Activated T-helper 1 cell treated with anti-CD3 and anti-CD28 coated beads, Interleukin-12 subunit alpha, Interleukin-12 subunit beta, Interleukin-2, Interleukin-4 antibody, amounts not matched to agents 30 ng/mL and 10 ng/mL and 1 ng/mL, durations not matched to agents 14 hours and 24 hours and 36 hours (primary cell): Measurements from ENCODE around the gene SMC1A. TPM values are rescaled to one million over a fixed set of nuclear protein-coding genes. Genes with fewer than 3 reads are reported as not detected.
A peak's percentile ranks its signal among the peaks of the same experiment; 100 is the strongest.
"Not testable (repeated sequence)": the region's sequence is repeated elsewhere in the genome, so short reads cannot be mapped to it uniquely, and the experiment has no call there.

Experiments
- DNase-seq: peaks from one replicate; pipeline ENCODE4 v3.0.0; 2021; ENCODE audit warnings: low spot score
- H3K27ac Mint-ChIP-seq: one replicate; pipeline ENCODE4 v1.8.0; 2021; ENCODE audit warnings: mild to moderate bottlenecking, mixed read lengths
- H3K27me3 Mint-ChIP-seq: one replicate; pipeline ENCODE4 v1.8.0; 2022; ENCODE audit warnings: mild to moderate bottlenecking, moderate library complexity, mixed read lengths; ENCODE audit not compliant: insufficient read depth
- H3K36me3 Mint-ChIP-seq: one replicate; pipeline ENCODE4 v1.8.0; 2021; ENCODE audit warnings: low read depth, mixed read lengths
- H3K4me1 Mint-ChIP-seq: one replicate; pipeline ENCODE4 v1.8.0; 2021; ENCODE audit warnings: low read depth, mixed read lengths
- H3K4me3 Mint-ChIP-seq: one replicate; pipeline ENCODE4 v1.8.0; 2021; ENCODE audit warnings: mild to moderate bottlenecking, moderate library complexity, mixed read lengths
- H3K9me3 Mint-ChIP-seq: one replicate; pipeline ENCODE4 v1.8.0; 2021; ENCODE audit warnings: mixed read lengths
- intact Hi-C: fragments of 100-400 bp; cut with micrococcal nuclease; formaldehyde crosslinking; loops from one replicate; pipeline ENCODE4 v1.15.1; 2024
- total RNA-seq: library from RNA; stranded (reverse); gene quantifications from 2 replicates; pipeline ENCODE4 v1.2.3, GENCODE V29; 2022

Gene SMC1A
- 122 and 138 TPM in 2 replicates for total RNA-seq

- H3K27ac Mint-ChIP-seq: peak within 1 kb of the TSS; percentile 95
- DNase-seq: peak; percentile 93
- peak within 1 kb of the TSS; percentile 97 for H3K4me3 Mint-ChIP-seq
- H3K27me3 Mint-ChIP-seq: no peaks in the 10 kb centered on the region
- H3K36me3 Mint-ChIP-seq: peaks cover 11% of the 10 kb centered on the region
- intact Hi-C loops: loop anchor here (1.0 to 5.0 kb wide), 6 partner anchors 12 to 761 kb away; partner anchors contain the start of genes FAM120C, HSD17B10, KANTR and KDM5C
- no peaks in the 10 kb centered on the region for H3K9me3 Mint-ChIP-seq
- H3K4me1 Mint-ChIP-seq: peaks cover 35% of the 10 kb centered on the region
Measured at GRCh38 chrX:53422086-53422860, at the start of gene SMC1A. TSS of gene SMC1A (minus strand) at chrX:53422654. CDS start at chrX:53422600, 54 bp downstream.

GRCh38 chrX:53471346-53471745 is 48.9 kb upstream of the SMC1A start:
- intact Hi-C loops: no loop called here
- Mint-ChIP-seq H3K9me3 (no peaks in the 10 kb centered on the region), H3K4me1 (no peaks in the 10 kb centered on the region), H3K27ac (no peak overlapping the region), H3K4me3 (no peak overlapping the region), H3K36me3 (no peaks in the 10 kb centered on the region), H3K27me3 (peaks cover 3% of the 10 kb centered on the region)
- DNase-seq: no peak

- DNase-seq, intact Hi-C loops, H3K4me1 Mint-ChIP-seq, H3K9me3 Mint-ChIP-seq, H3K36me3 Mint-ChIP-seq, H3K27ac Mint-ChIP-seq, H3K27me3 Mint-ChIP-seq, H3K4me3 Mint-ChIP-seq: not testable (repeated sequence)
Measured at GRCh38 chrX:53468659-53469058, 46.2 kb upstream of the SMC1A start.

- Mint-ChIP-seq H3K27me3 (peaks cover 6% of the 10 kb centered on the region), H3K4me3 (no peak overlapping the region), H3K4me1 (no peaks in the 10 kb centered on the region), H3K36me3 (no peaks in the 10 kb centered on the region), H3K27ac (no peak overlapping the region), H3K9me3 (no peaks in the 10 kb centered on the region)
- intact Hi-C loops: no loop called here
- no peak for DNase-seq
Measured at GRCh38 chrX:53458082-53458481, 35.6 kb upstream of the SMC1A start.

GRCh38 chrX:53456254-53456653 is 33.8 kb upstream of the SMC1A start:
- H3K27ac Mint-ChIP-seq: no peak overlapping the region
- intact Hi-C loops: no loop called here

GRCh38 chrX:53452812-53453211 is 30.4 kb upstream of the SMC1A start:
- no peaks in the 10 kb centered on the region for H3K36me3 Mint-ChIP-seq
- H3K4me1 Mint-ChIP-seq: no peaks in the 10 kb centered on the region

More at GRCh38 chrX:53456254-53456653, 33.8 kb upstream of the SMC1A start:
- peaks cover 6% of the 10 kb centered on the region for H3K27me3 Mint-ChIP-seq
- H3K4me1 Mint-ChIP-seq: no peaks in the 10 kb centered on the region
- no peak for DNase-seq
- no peak overlapping the region for H3K4me3 Mint-ChIP-seq
- H3K36me3 Mint-ChIP-seq: no peaks in the 10 kb centered on the region
- no peaks in the 10 kb centered on the region for H3K9me3 Mint-ChIP-seq

GRCh38 chrX:53449632-53450031 is 27.2 kb upstream of the SMC1A start:
- H3K4me1 Mint-ChIP-seq: no peaks in the 10 kb centered on the region
- intact Hi-C loops: no loop called here
- no peaks in the 10 kb centered on the region for H3K27me3 Mint-ChIP-seq
- no peaks in the 10 kb centered on the region for H3K9me3 Mint-ChIP-seq
- no peaks in the 10 kb centered on the region for H3K36me3 Mint-ChIP-seq
- DNase-seq: no peak
- H3K4me3 Mint-ChIP-seq: no peak overlapping the region
- no peak overlapping the region for H3K27ac Mint-ChIP-seq

More at GRCh38 chrX:53452812-53453211, 30.4 kb upstream of the SMC1A start:
- intact Hi-C loops: no loop called here
- Mint-ChIP-seq H3K27me3 (peaks cover 3% of the 10 kb centered on the region), H3K9me3 (no peaks in the 10 kb centered on the region), H3K4me3 (no peak overlapping the region), H3K27ac (no peak overlapping the region)
- no peak for DNase-seq

- no peaks in the 10 kb centered on the region for H3K27me3 Mint-ChIP-seq
- H3K9me3 Mint-ChIP-seq: no peaks in the 10 kb centered on the region
- no peak overlapping the region for H3K27ac Mint-ChIP-seq
- no peaks in the 10 kb centered on the region for H3K36me3 Mint-ChIP-seq
- no peak overlapping the region for H3K4me3 Mint-ChIP-seq
- no peak for DNase-seq
- intact Hi-C loops: loop anchor here (2.0 kb wide), 1 partner anchor 69 kb away; no protein-coding TSS in a partner anchor
- no peaks in the 10 kb centered on the region for H3K4me1 Mint-ChIP-seq
Measured at GRCh38 chrX:53447441-53447840, 25.0 kb upstream of the SMC1A start.

GRCh38 chrX:53445977-53446376 is 23.5 kb upstream of the SMC1A start:
- no peak overlapping the region for H3K27ac Mint-ChIP-seq
- no peaks in the 10 kb centered on the region for H3K36me3 Mint-ChIP-seq
- no peaks in the 10 kb centered on the region for H3K9me3 Mint-ChIP-seq
- no peaks in the 10 kb centered on the region for H3K4me1 Mint-ChIP-seq
- no peak for DNase-seq
- H3K4me3 Mint-ChIP-seq: no peak overlapping the region
- no peaks in the 10 kb centered on the region for H3K27me3 Mint-ChIP-seq
- intact Hi-C loops: loop anchor here (1.0 to 2.0 kb wide), 4 partner anchors 36 to 133 kb away; no protein-coding TSS in a partner anchor

GRCh38 chrX:53442322-53442631 is 19.8 kb upstream of the SMC1A start:
- Mint-ChIP-seq H3K4me1 (peaks cover 20% of the 10 kb centered on the region), H3K9me3 (no peaks in the 10 kb centered on the region), H3K36me3 (no peaks in the 10 kb centered on the region), H3K27ac (no peak overlapping the region), H3K27me3 (peaks cover 2% of the 10 kb centered on the region), H3K4me3 (peak overlapping the region; percentile 80)
- no peak for DNase-seq
- intact Hi-C loops: loop anchor here (5.0 kb wide), 1 partner anchor 215 kb away; the partner anchor contains the start of gene KDM5C

GRCh38 chrX:53441531-53442321 is 19.3 kb upstream of the SMC1A start:
- DNase-seq: peak; percentile 74
- no peaks in the 10 kb centered on the region for H3K9me3 Mint-ChIP-seq
- H3K4me1 Mint-ChIP-seq: peaks cover 20% of the 10 kb centered on the region
- intact Hi-C loops: loop anchor here (2.0 to 5.0 kb wide), 2 partner anchors 214 to 1719 kb away; partner anchors contain the start of gene KDM5C
- peak overlapping the region; percentile 72 for H3K27ac Mint-ChIP-seq
- peaks cover 2% of the 10 kb centered on the region for H3K27me3 Mint-ChIP-seq
- no peaks in the 10 kb centered on the region for H3K36me3 Mint-ChIP-seq
- H3K4me3 Mint-ChIP-seq: peak overlapping the region; percentile 80

- intact Hi-C loops: loop anchor here (2.0 to 5.0 kb wide), 2 partner anchors 214 to 1720 kb away; partner anchors contain the start of gene KDM5C
- no peak for DNase-seq
- peaks cover 20% of the 10 kb centered on the region for H3K4me1 Mint-ChIP-seq
- peak overlapping the region; percentile 72 for H3K27ac Mint-ChIP-seq
- H3K9me3 Mint-ChIP-seq: no peaks in the 10 kb centered on the region
- no peaks in the 10 kb centered on the region for H3K36me3 Mint-ChIP-seq
- peak overlapping the region; percentile 80 for H3K4me3 Mint-ChIP-seq
- H3K27me3 Mint-ChIP-seq: peaks cover 2% of the 10 kb centered on the region
Measured at GRCh38 chrX:53440621-53441517, 18.4 kb upstream of the SMC1A start.
